ENCODE data around the gene ENTPD1.
"Not testable (repeated sequence)": the region's sequence is repeated elsewhere in the genome, so short reads cannot be mapped to it uniquely, and the experiment has no call there.

ENTPD1 gene

DNA sequence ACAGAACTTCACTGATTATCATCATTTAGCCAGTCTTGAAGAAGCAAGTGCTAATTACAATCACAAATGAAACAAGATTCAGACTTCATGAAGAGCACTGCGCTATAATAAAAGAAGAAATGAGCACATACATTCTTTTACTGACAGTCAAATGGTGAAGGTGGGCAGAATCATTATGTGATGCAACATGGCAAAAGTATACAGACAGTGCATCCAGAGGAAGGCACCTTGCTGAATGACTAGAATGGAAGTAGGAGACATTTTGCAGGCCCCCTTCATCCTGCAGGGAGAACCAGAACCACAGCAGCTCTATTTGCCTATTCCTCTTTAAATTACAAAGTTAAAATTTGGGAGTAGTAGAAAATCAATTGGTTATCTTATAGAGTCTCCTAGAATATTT is 120.8 kb downstream of the ENTPD1 start:
- POLR2A ChIA-PET: no interaction called here
- TF ChIP-seq CTCF (IDR thresholded peaks at IDR 0.05; ENCODE audit: control extremely low read depth, extremely low read depth, low read depth, missing control alignments): no peak
- CTCF ChIA-PET: interaction anchor here (1.2 to 2.4 kb wide), 5 partner anchors 12 to 183 kb away, joined by 3 to 9 read pairs (median 3); partner anchors contain the start of gene TCTN3
- no peak for DNase-seq (ENCODE audit: extremely low spot score)

- POLR2A ChIA-PET: no interaction called here
- no peak for TF ChIP-seq CTCF (IDR thresholded peaks at IDR 0.05; ENCODE audit: control extremely low read depth, extremely low read depth, low read depth, missing control alignments)
- CTCF ChIA-PET: interaction anchor here (1.2 to 2.4 kb wide), 4 partner anchors 13 to 184 kb away, joined by 3 to 9 read pairs (median 4); partner anchors contain the start of gene TCTN3
- DNase-seq (ENCODE audit: extremely low spot score): no peak
Measured at GRCh38 chr10:95877881-95878280, 121.9 kb downstream of the ENTPD1 start.

- POLR2A ChIA-PET: no interaction called here
- no peak for TF ChIP-seq CTCF (IDR thresholded peaks at IDR 0.05; ENCODE audit: control extremely low read depth, extremely low read depth, low read depth, missing control alignments)
Measured at GRCh38 chr10:95880704-95881103, 124.7 kb downstream of the ENTPD1 start.

GRCh38 chr10:95881316-95881715 is 125.4 kb downstream of the ENTPD1 start:
- ChIA-PET CTCF (interaction anchor here (1.0 to 1.5 kb wide), 3 partner anchors 10 to 21 kb away, joined by 3 read pairs; no protein-coding TSS in a partner anchor), POLR2A (no interaction called here)
- DNase-seq (ENCODE audit: extremely low spot score): no peak
- TF ChIP-seq CTCF (IDR thresholded peaks at IDR 0.05; ENCODE audit: control extremely low read depth, extremely low read depth, low read depth, missing control alignments): no peak

More at GRCh38 chr10:95880704-95881103, 124.7 kb downstream of the ENTPD1 start:
- CTCF ChIA-PET: interaction anchor here (1.2 to 1.5 kb wide), 2 partner anchors 9 to 21 kb away, joined by 3 read pairs; no protein-coding TSS in a partner anchor
- DNase-seq (ENCODE audit: extremely low spot score): peak; percentile 48

DNA sequence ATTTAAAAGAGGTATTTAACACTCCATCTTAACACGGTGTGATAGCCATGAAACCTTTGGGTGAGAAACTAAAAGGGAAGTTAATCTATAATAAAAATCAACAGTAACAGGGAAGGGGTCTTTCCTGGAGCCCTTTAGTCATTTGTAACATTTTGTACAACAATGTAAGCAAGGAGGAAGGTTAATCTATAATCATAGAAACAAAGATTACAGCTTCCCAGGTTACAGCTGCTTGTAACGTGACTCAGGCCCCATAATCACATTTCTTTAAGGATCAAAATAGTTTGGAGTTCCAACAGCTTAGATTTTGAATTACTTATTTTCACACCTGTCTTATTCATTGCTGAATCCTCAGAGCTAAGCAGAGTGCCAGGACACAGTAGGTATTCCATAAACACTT is 133.9 kb downstream of the ENTPD1 start:
- DNase-seq (ENCODE audit: extremely low spot score): no peak
- POLR2A ChIA-PET: no interaction called here
- CTCF ChIA-PET: interaction anchor here (3.4 kb wide), 1 partner anchor 196 kb away, joined by 11 read pairs; the partner anchor contains the start of gene TCTN3
- TF ChIP-seq CTCF (IDR thresholded peaks at IDR 0.05; ENCODE audit: control extremely low read depth, extremely low read depth, low read depth, missing control alignments): no peak

GRCh38 chr10:95896071-95896850 is 140.3 kb downstream of the ENTPD1 start:
- DNase-seq (ENCODE audit: extremely low spot score): no peak
- TF ChIP-seq CTCF (IDR thresholded peaks at IDR 0.05; ENCODE audit: control extremely low read depth, extremely low read depth, low read depth, missing control alignments): no peak
- ChIA-PET POLR2A (interaction anchor here (0.7 kb wide), 1 partner anchor 11 kb away, joined by 3 read pairs; no protein-coding TSS in a partner anchor), CTCF (interaction anchor here (1.8 kb wide), 1 partner anchor 202 kb away, joined by 6 read pairs; the partner anchor contains the start of gene TCTN3)

DNA sequence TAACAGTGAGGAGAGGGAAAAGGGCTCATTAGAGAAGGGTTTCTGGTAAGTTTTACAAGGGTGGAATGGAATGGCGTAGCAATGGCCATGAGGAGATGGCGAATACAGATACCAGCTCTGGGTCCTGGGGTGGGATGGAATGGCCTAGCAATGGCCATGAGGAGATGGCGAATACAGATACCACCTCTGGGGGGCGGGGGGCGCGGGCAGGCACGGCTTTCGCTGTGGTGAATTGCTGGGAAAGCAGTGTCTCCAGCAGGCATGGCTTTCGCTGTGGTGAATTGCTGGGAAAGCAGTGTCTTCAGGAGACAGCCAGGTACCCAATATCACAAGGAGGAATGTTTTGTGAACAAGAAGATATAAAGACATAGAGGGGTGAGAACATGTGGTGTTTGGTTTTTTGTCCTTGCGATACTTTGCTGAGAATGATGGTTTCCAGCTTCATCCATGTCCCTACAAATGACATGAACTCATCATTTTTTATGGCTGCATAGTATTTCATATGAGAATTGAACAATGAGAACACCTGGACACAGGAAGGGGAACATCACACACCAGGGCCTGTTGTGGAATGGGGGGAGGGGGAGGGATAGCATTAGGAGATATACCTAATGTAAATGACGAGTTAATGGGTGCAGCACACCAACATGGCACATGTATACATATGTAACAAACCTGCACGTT is 150.1 kb downstream of the ENTPD1 start:
- CTCF ChIA-PET: interaction anchor here (1.4 to 1.5 kb wide), 2 partner anchors 211 to 212 kb away, joined by 4 to 5 read pairs; partner anchors contain the start of gene TCTN3
- not testable (repeated sequence) for DNase-seq (ENCODE audit: extremely low spot score)
- POLR2A ChIA-PET: interaction anchor here (0.6 kb wide), 1 partner anchor 47 kb away, joined by 3 read pairs; no protein-coding TSS in a partner anchor

Data from GM10248 (cell line).